AG10803 (cell line): ENCODE data around the gene ZFP36L1.

ENCODE experiments used
- DNase-seq: peaks from one replicate; pipeline ENCODE4 v3.0.0; 2010; ENCODE audit warnings: low read depth
- H3K4me3 ChIP-seq: 2 replicates; pipeline ENCODE4 v1.5.1; 2011; ENCODE audit warnings: mild to moderate bottlenecking, low read length, control low read depth
- TF ChIP-seq, protein P1 (sequence below): conservative IDR thresholded peaks from 2 replicates; pipeline ENCODE4 v1.5.1; 2011; ENCODE audit warnings: mild to moderate bottlenecking, low read length, control low read depth, inconsistent platforms

Gene ZFP36L1

GRCh38 chr14:68783408-68784225 lies 9.2 kb downstream of the ZFP36L1 start:
- TF ChIP-seq, protein P1, sequence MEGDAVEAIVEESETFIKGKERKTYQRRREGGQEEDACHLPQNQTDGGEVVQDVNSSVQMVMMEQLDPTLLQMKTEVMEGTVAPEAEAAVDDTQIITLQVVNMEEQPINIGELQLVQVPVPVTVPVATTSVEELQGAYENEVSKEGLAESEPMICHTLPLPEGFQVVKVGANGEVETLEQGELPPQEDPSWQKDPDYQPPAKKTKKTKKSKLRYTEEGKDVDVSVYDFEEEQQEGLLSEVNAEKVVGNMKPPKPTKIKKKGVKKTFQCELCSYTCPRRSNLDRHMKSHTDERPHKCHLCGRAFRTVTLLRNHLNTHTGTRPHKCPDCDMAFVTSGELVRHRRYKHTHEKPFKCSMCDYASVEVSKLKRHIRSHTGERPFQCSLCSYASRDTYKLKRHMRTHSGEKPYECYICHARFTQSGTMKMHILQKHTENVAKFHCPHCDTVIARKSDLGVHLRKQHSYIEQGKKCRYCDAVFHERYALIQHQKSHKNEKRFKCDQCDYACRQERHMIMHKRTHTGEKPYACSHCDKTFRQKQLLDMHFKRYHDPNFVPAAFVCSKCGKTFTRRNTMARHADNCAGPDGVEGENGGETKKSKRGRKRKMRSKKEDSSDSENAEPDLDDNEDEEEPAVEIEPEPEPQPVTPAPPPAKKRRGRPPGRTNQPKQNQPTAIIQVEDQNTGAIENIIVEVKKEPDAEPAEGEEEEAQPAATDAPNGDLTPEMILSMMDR, result no peak
- no peak for DNase-seq
- H3K4me3 ChIP-seq, result no peak overlapping the region

GRCh38 chr14:68782091-68782981 lies 10.5 kb downstream of the ZFP36L1 start:
- TF ChIP-seq, protein P1, result no peak
- DNase-seq, result no peak
- no peak overlapping the region for H3K4me3 ChIP-seq

DNA sequence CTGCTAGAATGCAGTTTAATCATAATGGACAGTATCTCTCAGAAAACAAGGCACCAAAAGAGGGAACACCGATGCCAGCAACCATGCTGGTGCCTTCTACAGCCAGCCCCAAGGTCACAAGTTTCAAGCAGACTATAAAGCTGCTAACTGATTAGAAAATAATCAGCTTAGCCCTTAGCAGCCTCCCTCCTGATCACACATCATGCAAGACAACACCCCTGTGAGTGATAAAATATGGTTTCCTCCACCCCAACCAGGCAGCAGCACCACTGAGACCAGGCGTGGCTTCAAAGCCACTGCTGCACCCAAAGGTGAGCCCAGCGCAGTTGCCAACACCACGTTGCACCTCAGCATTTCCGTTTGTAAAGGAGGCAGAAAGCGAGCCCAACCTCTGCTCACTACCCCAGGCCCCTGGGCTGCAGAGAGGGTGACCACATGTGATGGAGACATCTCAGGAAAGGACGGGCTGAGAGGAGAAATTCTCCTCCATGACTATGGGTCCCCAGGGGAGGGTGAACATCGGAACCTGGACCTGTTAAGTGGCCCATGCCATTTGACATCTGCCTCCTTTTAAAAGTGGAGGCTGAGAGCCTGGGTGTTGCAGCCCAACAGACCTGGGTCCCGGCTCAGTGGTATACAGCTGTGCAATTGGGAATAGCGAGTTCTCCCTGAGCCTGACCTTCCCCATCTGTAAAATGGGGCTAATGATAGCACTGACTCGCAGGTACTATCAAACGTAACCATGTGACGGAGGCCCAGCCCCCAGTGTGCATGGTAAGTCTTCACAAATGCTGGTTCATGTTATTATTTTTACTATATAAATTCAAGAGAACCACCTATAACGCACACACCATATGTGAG lies 11.5 kb downstream of the ZFP36L1 start:
- DNase-seq, result no peak
- TF ChIP-seq, protein P1, result no peak
- no peak overlapping the region for H3K4me3 ChIP-seq

- DNase-seq, result peak; percentile 75
- TF ChIP-seq, protein P1, result 0 out of 2 replicates have a peak, but pooled peaks have one; percentile 1
Measured at GRCh38 chr14:68780358-68781160, 12.3 kb downstream of the ZFP36L1 start.

GRCh38 chr14:68779761-68780323 lies 13.0 kb downstream of the ZFP36L1 start:
- TF ChIP-seq, protein P1, result no peak
- DNase-seq, result peak; percentile 98
- H3K4me3 ChIP-seq, result no peak overlapping the region; the same call in 1 of the 2 replicates

More at GRCh38 chr14:68780358-68781160, 12.3 kb downstream of the ZFP36L1 start:
- peak overlapping the region; percentile 20; the same call in 1 of the 2 replicates for H3K4me3 ChIP-seq
